Measurements from ENCODE around the gene ADAP1. TPM values are rescaled to one million over a fixed set of nuclear protein-coding genes. Genes with fewer than 3 reads are reported as not detected.

Gene ADAP1
- total RNA-seq, 6 experiments from 2014 or later, result 1.4 to 4.2 (median 2.7) TPM

- TF ChIP-seq CTCF (IDR thresholded peaks at IDR 0.05), result no peak
- TF ChIP-seq POLR2A (IDR thresholded peaks at IDR 0.05), result no peak
- H3K4me3 ChIP-seq, result no peak overlapping the region
- ATAC-seq (no peak), DNase-seq (no peak)
- peaks cover 4 to 41% (median 15%) of the 10 kb centered on the region in 4 donors for H3K36me3 ChIP-seq
- H3K9me3 ChIP-seq, result no peaks in the 10 kb centered on the region
- no peaks in the 10 kb centered on the region for H3K27me3 ChIP-seq
- H3K27ac ChIP-seq, result no peak overlapping the region
- WGBS (ENCODE audit: insufficient coverage, low coverage, low lambda C conversion rate, missing lambda C conversion rate), result 91% methylated on average over 6 of the region's 6 CpGs
- intact Hi-C loops (cut with DNase I), result no loop called here
- peaks cover 0 to 6% (median 3%) of the 10 kb centered on the region in 4 donors for H3K4me1 ChIP-seq
Observed at GRCh38 chr7:862157-862556, 92.3 kb downstream of the ADAP1 start.

- ATAC-seq (peak; percentile 45 to 64 (median 56)), DNase-seq (no peak)
- H3K4me3 ChIP-seq, result no peak overlapping the region
- H3K27ac ChIP-seq, result no peak overlapping the region
- H3K27me3 ChIP-seq, result no peaks in the 10 kb centered on the region
- intact Hi-C loops (cut with DNase I), result no loop called here
- TF ChIP-seq POLR2A (IDR thresholded peaks at IDR 0.05) (no peak), CTCF (IDR thresholded peaks at IDR 0.05) (no peak)
- WGBS (ENCODE audit: insufficient coverage, low coverage, low lambda C conversion rate, missing lambda C conversion rate), result 53% methylated on average over 5 of the region's 9 CpGs
- peaks cover 4 to 41% (median 16%) of the 10 kb centered on the region in 4 donors for H3K36me3 ChIP-seq
- peaks cover 0 to 11% (median 3%) of the 10 kb centered on the region in 4 donors for H3K4me1 ChIP-seq
- H3K9me3 ChIP-seq, result no peaks in the 10 kb centered on the region
Observed at GRCh38 chr7:861222-861621, 93.3 kb downstream of the ADAP1 start.

GRCh38 chr7:860149-860548 lies 94.3 kb downstream of the ADAP1 start:
- no peak for DNase-seq
- Histone ChIP-seq H3K36me3 (peaks cover 4 to 32% (median 14%) of the 10 kb centered on the region in 4 donors), H3K27ac (no peak overlapping the region), H3K9me3 (no peaks in the 10 kb centered on the region), H3K27me3 (no peaks in the 10 kb centered on the region), H3K4me3 (no peak overlapping the region), H3K4me1 (peaks cover 0 to 20% (median 7%) of the 10 kb centered on the region in 4 donors)
- 83% methylated on average over 7 of the region's 21 CpGs for WGBS (ENCODE audit: insufficient coverage, low coverage, low lambda C conversion rate, missing lambda C conversion rate)
- ATAC-seq, result no peak
- TF ChIP-seq CTCF (IDR thresholded peaks at IDR 0.05) (no peak), POLR2A (IDR thresholded peaks at IDR 0.05) (no peak)
- intact Hi-C loops (cut with DNase I), result no loop called here

DNA sequence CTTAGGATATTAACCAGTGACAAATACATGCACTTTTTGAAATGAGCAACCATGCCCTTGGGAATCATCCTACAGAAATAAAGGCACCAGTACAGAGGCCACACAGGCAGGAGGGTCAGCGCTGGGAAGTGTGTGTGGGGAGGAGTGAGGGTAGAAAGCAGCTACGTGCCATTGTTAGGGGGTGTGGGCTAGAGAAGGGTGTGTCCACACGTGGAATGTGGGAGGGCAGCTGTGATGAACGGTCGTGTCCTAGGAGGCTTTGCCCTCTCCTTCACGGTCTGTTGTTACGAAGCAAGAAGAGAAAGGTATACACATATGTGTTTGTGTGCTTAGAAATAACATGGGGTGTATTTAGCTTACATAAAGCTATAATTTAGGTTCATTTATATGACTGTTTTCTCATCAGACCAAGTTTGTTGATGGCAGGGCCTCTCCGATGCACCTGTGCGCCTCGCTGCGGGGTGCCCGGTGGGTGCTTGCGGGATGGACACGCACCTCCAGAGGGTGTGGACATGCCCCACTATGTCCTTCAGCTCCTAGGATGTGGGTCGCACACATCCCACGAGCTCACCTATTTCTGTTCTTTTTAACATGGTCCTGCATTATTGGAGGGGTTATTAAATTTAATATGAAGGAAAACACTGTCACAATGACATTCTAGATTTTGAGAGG lies 95.0 kb downstream of the ADAP1 start:
- DNase-seq (no peak), ATAC-seq (no peak)
- WGBS (ENCODE audit: insufficient coverage, low coverage, low lambda C conversion rate, missing lambda C conversion rate), result 78% methylated on average over 12 of the region's 16 CpGs
- H3K27me3 ChIP-seq, result no peaks in the 10 kb centered on the region
- H3K36me3 ChIP-seq, result peaks cover 4 to 34% (median 14%) of the 10 kb centered on the region in 4 donors
- no peak overlapping the region for H3K4me3 ChIP-seq
- H3K27ac ChIP-seq, result no peak overlapping the region
- H3K4me1 ChIP-seq, result peaks cover 0 to 20% (median 9%) of the 10 kb centered on the region in 4 donors
- H3K9me3 ChIP-seq, result no peaks in the 10 kb centered on the region
- intact Hi-C loops (cut with DNase I), result no loop called here
- no peak for TF ChIP-seq CTCF (IDR thresholded peaks at IDR 0.05)
